Nephron progenitor cell (in vitro differentiated cells): Measurements from ENCODE around the gene BTBD16.

ENCODE experiments used
- DNase-seq: peaks from one replicate; pipeline ENCODE4 v3.0.0; 2021
- H3K27ac Mint-ChIP-seq: 2 replicates; pipeline ENCODE4 v1.8.0; 2021; ENCODE audit warnings: mild to moderate bottlenecking, moderate library complexity, mixed read lengths
- H3K27me3 Mint-ChIP-seq: 2 replicates; pipeline ENCODE4 v1.8.0; 2021; ENCODE audit warnings: mild to moderate bottlenecking, low read depth, mixed read lengths; ENCODE audit not compliant: poor library complexity
- H3K36me3 Mint-ChIP-seq: 2 replicates; pipeline ENCODE4 v1.8.0; 2021; ENCODE audit warnings: low read depth, mixed read lengths
- H3K4me1 Mint-ChIP-seq: 2 replicates; pipeline ENCODE4 v1.8.0; 2021; ENCODE audit warnings: mixed read lengths
- H3K4me3 Mint-ChIP-seq: 2 replicates; pipeline ENCODE4 v1.8.0; 2021; ENCODE audit warnings: mild to moderate bottlenecking, moderate library complexity, mixed read lengths
- H3K9me3 Mint-ChIP-seq: 2 replicates; pipeline ENCODE4 v1.8.0; 2021; ENCODE audit warnings: mild to moderate bottlenecking, moderate library complexity, mixed read lengths
- CTCF ChIP-seq: fragments of 200-600 bp; sonication (generic); IDR thresholded peaks from 2 replicates; pipeline ENCODE4 v1.5.0; 2021; ENCODE audit warnings: antibody characterized with exemption

BTBD16 gene

GRCh38 chr10:122290833-122291532, 19.9 kb downstream of the BTBD16 start:
- no peaks in the 10 kb centered on the region for H3K27me3 Mint-ChIP-seq
- no peaks in the 10 kb centered on the region for H3K36me3 Mint-ChIP-seq
- DNase-seq: no peak
- H3K9me3 Mint-ChIP-seq: no peaks in the 10 kb centered on the region
- TF ChIP-seq CTCF: no peak
- H3K4me1 Mint-ChIP-seq: peaks cover 18% of the 10 kb centered on the region
- H3K4me3 Mint-ChIP-seq: no peak overlapping the region
- H3K27ac Mint-ChIP-seq: no peak overlapping the region

DNA sequence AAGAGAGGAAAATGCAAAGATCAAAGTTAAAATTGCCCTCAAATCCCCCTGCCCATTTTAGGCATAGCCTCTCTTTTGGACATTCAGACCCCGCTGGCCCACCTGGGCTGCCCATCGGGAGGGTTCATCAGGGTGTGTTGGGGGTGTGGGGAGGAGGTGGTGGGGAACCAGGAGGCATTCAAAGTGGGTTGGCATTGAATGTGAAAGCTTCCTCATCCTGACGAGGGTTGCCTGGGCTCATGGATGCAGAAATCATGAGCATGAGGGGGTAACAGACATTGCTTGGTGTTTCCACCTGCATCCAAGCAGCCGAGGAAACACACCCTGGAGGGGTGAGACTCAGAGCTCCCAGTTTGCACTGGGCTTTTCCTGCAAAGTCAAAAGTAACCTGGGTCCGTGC, 20.6 kb downstream of the BTBD16 start:
- H3K27ac Mint-ChIP-seq: no peak overlapping the region
- no peak for TF ChIP-seq CTCF
- no peaks in the 10 kb centered on the region for H3K36me3 Mint-ChIP-seq
- no peak overlapping the region for H3K4me3 Mint-ChIP-seq
- H3K27me3 Mint-ChIP-seq: no peaks in the 10 kb centered on the region
- H3K9me3 Mint-ChIP-seq: no peaks in the 10 kb centered on the region
- DNase-seq: no peak
- H3K4me1 Mint-ChIP-seq: peaks cover 16% of the 10 kb centered on the region

DNA sequence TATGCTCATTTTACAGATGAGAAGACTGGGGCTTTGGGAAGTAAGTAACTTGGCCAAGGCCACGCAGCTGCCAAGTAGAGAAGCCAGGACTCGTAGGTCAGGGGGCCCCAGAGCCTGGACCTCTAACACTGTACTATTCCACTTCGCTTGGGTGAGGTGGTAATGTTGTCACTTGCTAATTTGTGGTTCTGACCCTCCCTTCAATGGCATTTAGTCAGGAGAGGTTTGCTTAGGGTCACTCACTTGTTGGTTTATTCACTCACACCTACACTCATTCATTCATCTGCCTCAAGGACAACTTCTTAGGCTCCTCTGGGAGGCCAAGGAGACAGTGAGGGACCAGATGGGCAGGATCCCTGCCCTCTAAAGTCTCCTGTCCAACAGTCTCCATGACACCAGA, 21.3 kb downstream of the BTBD16 start:
- Mint-ChIP-seq H3K4me3 (no peak overlapping the region), H3K9me3 (no peaks in the 10 kb centered on the region), H3K4me1 (peaks cover 9% of the 10 kb centered on the region), H3K27ac (no peak overlapping the region), H3K27me3 (no peaks in the 10 kb centered on the region), H3K36me3 (no peaks in the 10 kb centered on the region)
- TF ChIP-seq CTCF: no peak
- DNase-seq: no peak

DNA sequence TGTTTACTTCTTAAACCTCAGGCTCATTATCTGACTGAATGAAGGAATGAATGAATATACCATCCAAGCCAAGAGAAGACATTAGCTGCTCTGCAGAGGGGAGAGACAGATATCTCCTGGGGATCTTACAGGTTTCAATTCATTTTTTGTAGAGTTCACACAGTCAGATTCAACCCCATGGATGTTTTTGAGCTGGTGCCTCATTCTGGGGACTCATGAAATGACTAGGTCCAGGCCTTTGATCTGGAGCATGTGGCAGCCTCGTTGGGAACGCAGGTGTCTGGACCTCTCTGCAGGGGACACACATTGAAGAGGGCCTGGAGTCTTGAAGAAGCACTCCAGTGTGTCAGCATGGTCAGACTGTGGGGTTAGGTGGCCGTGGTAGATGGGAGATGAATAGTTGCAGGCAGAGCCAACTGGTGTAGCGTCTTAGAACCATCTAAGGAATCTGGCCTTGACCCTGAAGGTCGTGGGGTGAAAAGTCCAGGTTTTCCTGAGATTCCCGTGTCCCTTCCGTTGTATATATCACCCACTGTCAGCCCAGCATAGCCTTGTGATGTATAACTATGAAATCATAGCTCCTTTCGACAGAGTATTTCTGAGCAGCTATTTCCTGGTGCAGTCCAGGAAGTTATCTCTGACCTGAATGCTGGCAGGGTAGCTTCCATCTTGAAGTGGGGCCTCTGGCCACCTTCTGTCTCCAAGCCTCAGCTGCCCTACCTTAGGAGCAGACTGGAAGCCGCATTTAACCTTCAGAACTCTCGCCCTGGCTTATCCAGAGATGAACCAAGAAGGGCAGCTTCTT, 22.3 kb downstream of the BTBD16 start:
- Mint-ChIP-seq H3K36me3 (no peaks in the 10 kb centered on the region), H3K27me3 (no peaks in the 10 kb centered on the region), H3K27ac (no peak overlapping the region), H3K4me3 (no peak overlapping the region), H3K4me1 (peaks cover 7% of the 10 kb centered on the region), H3K9me3 (no peaks in the 10 kb centered on the region)
- no peak for TF ChIP-seq CTCF
- no peak for DNase-seq

GRCh38 chr10:122293961-122294380, 22.9 kb downstream of the BTBD16 start:
- H3K4me3 Mint-ChIP-seq: no peak overlapping the region
- H3K27ac Mint-ChIP-seq: no peak overlapping the region
- H3K36me3 Mint-ChIP-seq: no peaks in the 10 kb centered on the region
- H3K9me3 Mint-ChIP-seq: no peaks in the 10 kb centered on the region
- H3K27me3 Mint-ChIP-seq: peaks cover 2% of the 10 kb centered on the region
- TF ChIP-seq CTCF: no peak
- DNase-seq: no peak
- peaks cover 11% of the 10 kb centered on the region for H3K4me1 Mint-ChIP-seq
